GM18499 (cell line): ENCODE measurements around the gene HTRA1.

Experiments
- ATAC-seq: cut with Tn5 transposase; IDR thresholded peaks from one replicate; pipeline ENCODE4 v1.9.1; 2021; ENCODE audit warnings: moderate number of reproducible peaks; ENCODE audit not compliant: insufficient read depth, unreplicated experiment

The HTRA1 gene

DNA sequence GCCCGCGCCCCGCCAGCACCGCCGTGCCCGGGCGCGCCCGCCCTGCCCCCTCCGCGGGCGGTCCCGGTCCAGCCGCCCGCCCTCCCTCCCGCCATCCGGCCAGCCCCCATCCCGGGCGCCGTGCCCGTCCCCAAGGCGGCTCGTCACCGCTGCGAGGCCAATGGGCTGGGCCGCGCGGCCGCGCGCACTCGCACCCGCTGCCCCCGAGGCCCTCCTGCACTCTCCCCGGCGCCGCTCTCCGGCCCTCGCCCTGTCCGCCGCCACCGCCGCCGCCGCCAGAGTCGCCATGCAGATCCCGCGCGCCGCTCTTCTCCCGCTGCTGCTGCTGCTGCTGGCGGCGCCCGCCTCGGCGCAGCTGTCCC, at the start of gene HTRA1:
Gene HTRA1 (plus strand): TSS at position 187 of the 362 bp plus-strand sequence. CDS start 100 bp downstream, at position 287.
- no peak for ATAC-seq

GRCh38 chr10:122413327-122413726, 48.0 kb upstream of the HTRA1 start:
- ATAC-seq: no peak

DNA sequence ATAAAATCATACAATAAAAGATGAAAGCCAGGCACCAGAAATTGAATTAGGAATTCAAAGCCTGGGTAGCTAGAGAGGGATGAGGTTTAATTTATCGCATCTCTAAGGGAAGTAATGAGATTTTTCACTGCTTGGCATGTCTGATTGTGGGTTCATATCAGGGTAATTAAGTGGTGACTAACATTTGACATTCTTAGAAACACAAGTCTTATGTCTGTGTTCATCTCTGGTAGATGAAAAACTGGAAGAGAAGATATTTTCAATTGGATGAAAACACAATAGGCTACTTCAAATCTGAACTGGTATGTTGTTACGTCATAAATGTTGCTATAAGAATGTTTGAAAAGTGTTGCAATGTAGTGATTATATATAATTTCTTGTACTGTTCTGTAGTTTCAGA, 43.7 kb upstream of the HTRA1 start:
- ATAC-seq: no peak

DNA sequence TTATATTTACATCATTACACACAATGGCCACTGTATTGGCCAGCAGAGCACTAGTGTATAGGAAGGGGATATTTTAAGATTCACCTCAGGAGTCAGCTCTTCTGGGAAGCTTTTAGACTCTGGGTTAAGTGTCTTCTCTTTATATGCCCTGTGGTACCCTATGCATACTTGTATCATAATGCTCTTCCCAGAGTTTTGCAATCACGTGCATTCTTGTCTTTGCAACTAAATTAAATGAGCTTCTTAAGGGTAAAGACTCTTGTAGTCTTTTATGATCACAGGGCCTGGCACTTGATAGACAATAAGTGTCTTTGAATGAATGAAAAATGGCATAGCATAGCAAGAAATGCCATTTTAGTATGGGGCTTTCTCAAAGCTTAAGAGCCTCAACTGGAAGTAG, 42.3 kb upstream of the HTRA1 start:
- ATAC-seq: no peak

DNA sequence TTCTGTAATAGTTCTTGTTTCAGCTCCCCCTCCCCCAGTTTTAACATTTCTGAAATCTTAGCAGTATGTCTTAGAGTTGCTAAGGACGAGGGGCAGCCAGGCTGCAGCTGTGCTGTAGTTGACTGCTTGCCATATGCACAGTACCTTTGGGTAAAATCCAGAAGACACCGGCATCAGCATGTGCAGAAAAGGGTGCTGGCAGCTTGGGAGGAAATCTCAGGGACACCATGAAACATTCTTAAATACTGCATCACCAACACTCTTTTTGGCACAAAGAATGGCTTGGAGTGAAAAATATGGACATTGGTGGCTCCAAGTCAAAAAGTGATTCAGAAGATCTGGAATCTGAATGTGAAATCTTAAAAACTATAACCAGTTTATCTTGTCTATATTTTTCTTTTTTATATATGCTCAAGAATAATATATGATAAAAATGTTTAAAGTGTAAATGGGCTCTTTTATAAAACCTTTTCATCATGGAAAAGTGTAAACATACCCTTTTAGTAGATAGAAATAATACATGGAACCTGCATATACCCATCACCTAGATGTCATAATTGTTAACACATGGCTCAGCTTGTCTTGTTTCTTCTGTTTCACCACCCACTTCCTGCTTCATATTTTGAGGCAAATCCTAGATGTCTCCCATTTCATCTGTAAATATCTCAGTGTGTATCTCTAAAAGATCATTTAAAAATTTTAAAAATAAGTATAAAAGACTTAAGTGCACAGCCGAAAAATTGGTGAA, 41.3 kb upstream of the HTRA1 start:
- ATAC-seq: no peak

DNA sequence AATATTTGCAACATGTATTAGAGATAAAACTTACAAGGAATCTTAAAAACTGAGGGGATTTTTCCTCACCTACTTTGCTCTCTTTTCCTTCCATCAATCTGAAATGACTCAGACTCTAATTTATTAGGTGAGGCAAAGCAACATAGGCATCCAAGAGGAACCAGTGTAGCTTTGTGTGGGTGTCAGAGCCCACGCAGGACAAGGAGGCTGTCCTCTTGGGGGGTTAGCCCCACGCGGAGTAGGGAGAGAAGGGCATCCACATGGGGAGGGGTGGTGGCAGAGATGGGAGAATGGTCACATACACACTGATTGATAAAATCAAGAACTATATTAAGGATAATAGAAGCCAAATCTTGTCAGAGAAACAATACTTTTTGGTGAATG, 40.7 kb upstream of the HTRA1 start:
- ATAC-seq: no peak

- ATAC-seq: no peak
Measured at GRCh38 chr10:122421054-122421625, 40.2 kb upstream of the HTRA1 start.

GRCh38 chr10:122421742-122422141, 39.6 kb upstream of the HTRA1 start:
- ATAC-seq: no peak

DNA sequence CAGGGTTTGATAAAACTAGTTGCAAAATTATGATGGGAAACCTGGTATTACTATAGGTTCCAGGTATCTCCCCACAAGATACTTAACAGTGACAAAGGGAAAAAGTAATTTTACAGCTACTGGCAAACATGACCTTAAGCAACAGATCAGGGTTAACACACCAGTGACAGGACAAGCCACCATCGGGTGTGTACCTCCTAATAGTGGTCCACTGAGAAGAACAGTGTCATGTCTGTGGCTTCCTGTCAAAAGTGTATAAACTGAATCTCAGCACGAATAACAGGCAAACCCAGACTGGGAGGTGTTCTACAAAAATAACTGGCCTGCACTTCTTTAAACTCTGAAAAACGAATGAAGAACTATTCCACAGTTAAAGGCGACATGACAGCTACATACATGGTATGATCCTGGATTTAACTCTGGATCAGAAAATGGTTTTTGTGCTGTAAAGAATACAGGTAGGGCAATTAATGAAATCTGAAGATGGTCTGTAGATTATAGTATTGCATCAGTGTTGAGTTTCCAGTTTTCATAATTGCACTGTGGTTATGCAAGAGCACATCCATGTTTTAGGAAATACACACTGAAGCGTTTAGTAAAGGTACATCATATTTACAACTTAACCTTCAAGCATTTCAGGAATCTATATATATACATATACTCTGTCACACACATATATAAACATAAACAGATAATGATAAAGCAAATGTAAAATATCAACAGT, 38.9 kb upstream of the HTRA1 start:
- no peak for ATAC-seq

DNA sequence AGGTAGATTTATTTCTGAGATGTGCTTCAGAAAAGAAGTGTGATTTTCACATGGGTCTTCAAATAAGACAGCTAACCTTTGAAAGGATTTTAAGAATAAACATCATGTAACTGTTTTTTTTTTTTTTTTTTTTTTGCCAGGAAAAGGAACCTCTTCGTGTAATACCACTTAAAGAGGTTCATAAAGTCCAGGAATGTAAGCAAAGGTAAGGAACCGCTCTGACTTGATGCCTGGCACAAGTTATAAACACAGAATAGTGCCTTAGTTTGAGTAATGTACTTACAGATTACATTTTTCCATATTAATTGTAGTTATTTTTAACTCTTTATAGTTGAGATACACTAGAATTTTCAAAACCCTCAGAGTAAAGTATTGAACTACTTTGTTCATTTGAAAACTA, 37.3 kb upstream of the HTRA1 start:
- no peak for ATAC-seq

DNA sequence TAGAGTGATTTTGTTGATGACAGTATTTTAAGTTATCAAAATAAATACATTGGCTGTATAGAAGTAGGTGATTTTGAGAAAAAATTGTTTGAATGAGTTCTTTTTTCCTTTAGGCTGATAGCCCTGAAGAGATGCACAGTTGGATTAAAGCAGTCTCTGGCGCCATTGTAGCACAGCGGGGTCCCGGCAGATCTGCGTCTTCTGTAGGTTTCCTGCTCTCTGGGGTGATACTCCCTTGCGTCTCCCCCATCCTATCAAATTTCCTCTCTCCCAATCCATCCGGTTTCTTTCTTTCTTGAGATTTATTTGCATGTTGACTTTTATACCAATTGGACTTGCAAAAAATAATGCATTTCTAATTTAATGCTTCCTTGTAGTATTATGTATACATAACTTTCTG, 34.5 kb upstream of the HTRA1 start:
- ATAC-seq: no peak

DNA sequence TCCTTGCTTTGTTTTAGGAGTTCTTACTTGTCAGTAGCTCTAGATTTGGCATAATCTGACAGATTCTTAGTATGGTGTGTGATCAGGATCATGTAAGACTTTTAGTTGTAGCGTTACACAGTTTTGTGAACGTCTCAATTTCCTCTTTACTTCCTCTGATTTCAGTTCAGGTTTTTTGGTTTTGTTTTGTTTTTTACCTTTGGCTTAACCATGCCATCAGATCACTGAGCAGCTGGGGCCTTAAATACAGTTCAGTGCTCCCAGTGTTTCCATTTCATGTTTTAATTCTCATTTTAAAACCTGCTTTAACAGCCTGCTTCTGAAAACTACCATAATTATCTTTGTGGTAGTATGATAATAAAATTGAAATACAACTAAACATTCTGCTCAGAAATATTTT, 34.1 kb upstream of the HTRA1 start:
- no peak for ATAC-seq

DNA sequence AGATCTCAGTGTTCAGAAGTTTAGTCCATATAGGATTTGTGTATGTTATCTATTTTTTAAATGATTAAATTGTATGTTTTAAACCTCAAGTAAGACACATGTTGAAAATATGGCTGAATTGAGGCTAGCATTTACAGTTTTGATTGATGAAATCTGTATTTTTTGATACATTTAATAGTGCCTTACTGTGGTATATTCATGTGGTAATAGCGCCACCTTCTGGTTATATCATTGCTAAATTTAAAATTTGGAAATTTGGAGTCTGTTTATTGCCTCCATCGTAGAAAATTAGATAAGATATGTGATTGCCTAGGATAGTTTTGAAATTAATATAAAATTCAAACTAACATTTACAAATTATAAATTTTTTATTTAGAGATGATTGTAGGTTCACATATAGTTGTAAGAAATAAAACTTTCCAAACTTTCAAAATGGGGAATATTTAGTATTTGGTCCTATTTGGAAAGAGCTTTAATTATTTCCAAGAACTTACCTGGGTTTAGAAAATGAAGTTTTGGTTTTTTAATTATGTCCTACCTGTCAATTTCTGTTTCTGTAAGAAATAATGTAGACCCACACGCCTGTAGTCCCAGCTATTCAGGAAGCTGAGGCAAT, 26.0 kb upstream of the HTRA1 start:
- no peak for ATAC-seq

DNA sequence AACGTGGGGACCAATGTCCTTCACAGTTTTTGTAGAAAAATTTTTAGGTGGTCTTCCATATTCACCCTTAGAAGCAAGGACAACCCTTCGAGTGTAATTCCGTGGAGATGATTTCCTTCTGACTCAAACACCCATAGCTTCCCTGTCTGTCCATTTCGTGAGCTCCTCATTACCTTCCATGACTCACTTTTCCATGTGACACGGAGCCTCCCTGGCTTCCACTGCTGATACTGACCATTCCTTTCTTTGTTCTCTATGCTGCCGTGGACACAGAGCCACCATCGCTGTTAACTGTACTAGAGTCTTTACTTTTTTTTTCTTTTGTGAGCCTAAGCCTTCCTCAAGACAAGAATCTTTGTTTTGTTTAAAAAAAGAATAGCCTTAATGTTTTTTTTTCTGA, 19.4 kb upstream of the HTRA1 start:
- no peak for ATAC-seq

DNA sequence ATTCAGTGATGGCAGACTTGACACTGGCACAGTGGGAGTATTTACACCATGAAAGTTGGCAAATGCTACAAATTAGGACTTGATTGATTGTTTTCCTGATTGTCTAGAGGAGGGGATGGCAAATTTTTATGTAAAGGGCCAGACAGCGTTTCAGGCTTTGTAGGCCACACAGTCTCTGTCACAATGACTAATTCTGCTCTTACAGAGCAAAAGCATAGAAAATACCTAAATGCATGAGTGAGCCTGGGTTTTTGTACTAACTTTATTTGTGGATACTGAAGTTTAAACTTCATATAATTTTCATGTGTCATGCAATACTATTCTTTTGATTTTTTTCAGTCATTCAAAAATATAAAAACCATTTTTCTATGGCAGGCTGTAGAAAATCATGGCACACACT, 15.9 kb upstream of the HTRA1 start:
- ATAC-seq: no peak

DNA sequence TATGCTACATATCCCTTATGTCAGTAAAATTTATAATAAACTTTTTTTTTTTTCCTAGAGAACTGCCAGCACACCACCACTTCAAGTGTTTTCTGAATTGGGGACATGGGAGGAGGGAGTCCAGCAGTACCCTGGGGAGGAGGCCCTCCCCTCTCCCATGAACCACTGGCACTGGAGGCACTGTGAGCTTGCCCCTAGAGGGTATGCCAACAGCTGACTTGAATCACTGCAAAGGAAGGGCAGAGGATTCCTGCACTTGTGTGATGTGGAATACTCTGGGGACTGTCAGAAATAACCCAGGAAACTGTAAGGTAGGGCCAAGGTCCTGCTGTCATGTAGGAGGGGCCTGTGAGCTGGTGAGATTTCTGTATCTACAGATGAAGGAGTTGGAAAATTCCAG, 15.4 kb upstream of the HTRA1 start:
- no peak for ATAC-seq

DNA sequence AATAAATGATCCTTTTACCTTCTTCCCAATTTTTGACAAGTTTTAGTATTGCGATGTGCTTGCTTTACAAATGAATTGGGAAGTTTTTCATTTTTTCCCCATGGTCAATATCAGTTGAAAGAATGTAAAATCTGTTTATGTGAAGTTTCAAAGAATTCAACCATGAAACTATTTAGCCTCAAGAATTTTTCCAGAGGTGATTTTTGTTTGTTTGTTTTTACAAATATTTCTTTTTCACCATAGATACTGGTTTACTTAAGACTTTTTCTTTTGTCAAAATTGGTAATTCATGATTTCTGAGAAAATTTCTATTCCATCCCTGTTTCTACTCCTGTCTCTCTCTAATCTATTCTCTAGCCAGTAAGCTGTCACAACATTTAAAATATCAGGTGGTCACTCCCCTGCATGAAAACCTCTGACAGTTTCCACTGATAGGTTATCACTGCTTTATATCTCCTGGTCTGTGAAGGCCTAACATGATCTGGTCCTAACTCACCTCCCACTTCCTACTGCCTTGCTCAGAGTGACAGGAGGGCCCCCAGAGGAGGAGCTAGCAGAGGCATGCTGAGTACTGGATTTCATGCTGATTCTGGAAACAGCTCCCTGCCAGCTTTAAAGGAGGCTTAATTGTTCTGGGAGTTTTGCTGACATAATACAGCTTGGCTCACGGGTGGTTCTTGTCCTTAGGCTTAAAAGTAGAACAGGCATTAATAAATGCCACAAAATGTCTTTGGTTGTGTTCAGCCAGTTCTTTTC, 14.5 kb upstream of the HTRA1 start:
- no peak for ATAC-seq

DNA sequence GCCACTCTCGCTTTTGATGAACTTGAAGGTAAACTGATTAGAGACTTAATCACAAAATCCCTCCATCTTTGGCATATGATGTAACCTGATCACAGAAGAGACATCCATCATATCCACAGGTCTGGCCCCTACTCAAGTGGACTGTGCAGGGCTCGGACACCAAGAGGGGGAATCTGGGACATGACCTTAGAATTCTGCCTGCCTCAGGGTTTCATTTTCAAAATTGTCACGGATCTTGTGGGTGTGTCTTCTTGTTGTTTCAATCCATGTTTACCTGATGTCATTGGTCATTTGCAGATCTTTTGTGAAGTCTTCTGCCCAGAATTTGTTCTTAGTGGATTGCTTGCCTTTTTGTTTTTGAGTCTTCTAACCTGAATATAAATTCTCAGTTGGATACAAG, 12.8 kb upstream of the HTRA1 start:
- ATAC-seq: no peak

DNA sequence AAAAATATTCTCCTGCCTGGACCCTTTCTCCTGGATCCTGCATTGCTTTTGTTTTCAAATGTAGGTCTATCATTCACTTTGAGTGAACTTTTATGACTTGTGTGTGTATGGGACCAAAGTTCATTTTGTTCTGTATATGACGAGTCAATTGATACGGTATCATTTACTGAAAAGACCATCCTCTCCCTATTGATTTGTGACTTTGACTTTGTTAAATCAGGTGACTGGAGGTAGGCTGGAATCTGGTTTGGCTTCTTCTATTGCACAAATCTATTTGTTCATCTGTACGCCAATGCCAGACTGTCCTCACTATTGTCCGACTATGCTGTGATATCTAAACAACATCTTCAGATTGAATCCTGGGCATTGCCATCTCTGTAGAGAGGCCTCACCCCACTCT, 12.2 kb upstream of the HTRA1 start:
- ATAC-seq: no peak

GRCh38 chr10:122450353-122450990, 10.9 kb upstream of the HTRA1 start:
- ATAC-seq: no peak
